H1 (cell line): ENCODE results near the gene OR51B4. TPM values are rescaled to one million over a fixed set of nuclear protein-coding genes. Genes with fewer than 3 reads are reported as not detected.

ENCODE experiments used
- CTBP2 ChIP-seq: IDR thresholded peaks from 2 replicates; pipeline ENCODE4 v1.7.0; 2011; ENCODE audit warnings: borderline replicate concordance, mild to moderate bottlenecking, moderate library complexity, mixed read lengths, low read length; ENCODE audit not compliant: insufficient read depth, insufficient read length
- RFX5 ChIP-seq: IDR thresholded peaks from 2 replicates; pipeline ENCODE4 v1.6.1; 2011; ENCODE audit warnings: low read depth, low read length, improper control_type of control experiment, borderline replicate concordance
- SP4 ChIP-seq: IDR thresholded peaks from 2 replicates; pipeline ENCODE4 v1.6.1; 2012; ENCODE audit warnings: low read length, inconsistent platforms
- SRF ChIP-seq: IDR thresholded peaks from 2 replicates; pipeline ENCODE4 v1.6.1; 2011; ENCODE audit warnings: mild to moderate bottlenecking, low read depth, low read length, moderate library complexity
- polyA plus RNA-seq, 7 experiments: library from polyadenylated mRNA; depleted of rRNA in 3 of 7; stranded (reverse) in 5 of 7; unstranded in 2 of 7; fragments of >200 nt in 5 of 7; fragments of 200-250 nt in 2 of 7; gene quantifications; 1 replicate in 5 of 7; 2 replicates in 1 of 7; 4 replicates in 1 of 7; pipeline versions ENCODE4 v1.2.1 to v1.2.3, GENCODE V29; 2011 to 2013; ENCODE audit warnings: missing spikeins in 2 of 7, mixed read lengths in 2 of 7
- total RNA-seq: library from RNA; stranded (reverse); fragmentation: NEBNext Ultra II Directional; extraction: Animal tissue kit (Norgen Biotek cat#: 25700); gene quantifications from 2 replicates; pipeline ENCODE4 v1.2.1, GENCODE V29; 2021

Gene OR51B4
- total and polyA plus RNA-seq, 2 of the 8 experiments (the other 6 are each of a cell fraction or from before 2014, with no cell fraction given), result not detected

GRCh38 chr11:5348551-5349194 lies 46.9 kb upstream of the OR51B4 start (continued):
- TF ChIP-seq RFX5, result no peak
- no peak for TF ChIP-seq SP4
- TF ChIP-seq CTBP2, result no peak
- TF ChIP-seq SRF, result no peak
